KMS-11 (cell line): ENCODE data around the gene ATP10B.

Experiments used
- H2AFZ ChIP-seq: fragments of 200-600 bp; sonication (generic); 2 replicates; pipeline ENCODE4 v1.6.1; 2016; ENCODE audit warnings: antibody characterized with exemption, mixed run types, low read depth
- H3K27ac ChIP-seq: fragments of 200-600 bp; sonication (generic); 2 replicates; pipeline ENCODE4 v1.6.1; 2016; ENCODE audit warnings: mild to moderate bottlenecking, mixed run types
- H3K27me3 ChIP-seq: fragments of 200-600 bp; sonication (generic); 2 replicates; pipeline ENCODE4 v1.6.1; 2017; ENCODE audit warnings: mild to moderate bottlenecking, low read depth, mixed run types, moderate library complexity; ENCODE audit not compliant: insufficient read depth
- H3K36me3 ChIP-seq: fragments of 200-600 bp; sonication (generic); 2 replicates; pipeline ENCODE4 v1.6.1; 2017; ENCODE audit warnings: mild to moderate bottlenecking, mixed run types; ENCODE audit not compliant: insufficient read depth
- H3K4me1 ChIP-seq: fragments of 200-600 bp; sonication (generic); 2 replicates; pipeline ENCODE4 v1.6.1; 2016; ENCODE audit warnings: mild to moderate bottlenecking, low read depth, mixed run types; ENCODE audit not compliant: poor library complexity, severe bottlenecking
- H3K4me2 ChIP-seq: fragments of 200-600 bp; sonication (generic); 2 replicates; pipeline ENCODE4 v1.7.0; 2016; ENCODE audit warnings: mild to moderate bottlenecking, mixed run types
- H3K4me3 ChIP-seq: fragments of 200-600 bp; sonication (generic); IDR thresholded peaks from 2 replicates; pipeline ENCODE4 v1.6.1; 2017; ENCODE audit warnings: low read depth, low read length, mixed read lengths; ENCODE audit not compliant: insufficient read depth
- H3K79me2 ChIP-seq: fragments of 200-600 bp; sonication (generic); 2 replicates; pipeline ENCODE4 v1.6.1; 2016; ENCODE audit warnings: low read depth, mixed run types; ENCODE audit not compliant: insufficient read depth
- H3K9ac ChIP-seq: fragments of 200-600 bp; sonication (generic); 2 replicates; pipeline ENCODE4 v1.6.1; 2016; ENCODE audit warnings: mild to moderate bottlenecking, mixed run types
- H4K20me1 ChIP-seq: fragments of 200-600 bp; sonication (generic); 2 replicates; pipeline ENCODE4 v1.6.1; 2016; ENCODE audit warnings: mild to moderate bottlenecking, mixed run types; ENCODE audit not compliant: insufficient read depth
- TF ChIP-seq, protein P1 (sequence below): fragments of 200-600 bp; sonication (generic); conservative IDR thresholded peaks from 2 replicates; pipeline ENCODE4 v1.6.1; 2017; ENCODE audit warnings: low read depth, mild to moderate bottlenecking, antibody characterized with exemption, low read length, moderate library complexity, mixed read lengths

The ATP10B gene

DNA sequence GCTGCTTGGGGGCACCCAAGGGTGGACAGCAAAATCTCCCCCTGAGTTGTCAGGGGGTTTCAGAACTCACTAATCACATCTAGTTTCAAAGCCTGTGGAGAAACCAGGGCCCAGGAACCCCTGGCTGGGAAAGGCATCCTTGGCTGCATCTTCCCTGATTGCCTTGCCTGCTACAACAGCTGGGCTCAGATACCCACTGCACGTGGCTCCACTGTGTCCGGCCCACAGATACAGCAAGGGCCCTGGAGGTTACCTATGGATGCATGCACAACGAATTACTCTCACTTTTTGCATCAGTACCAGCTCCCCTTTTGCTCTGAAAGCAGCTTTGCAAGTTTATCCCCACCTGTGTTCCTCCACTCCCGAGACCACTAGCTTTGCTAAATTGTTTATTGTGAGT lies 55.0 kb downstream of the ATP10B start:
- Histone ChIP-seq H3K4me3 (no peak overlapping the region), H3K27me3 (no peaks in the 10 kb centered on the region), H3K79me2 (no peaks in the 10 kb centered on the region), H4K20me1 (no peaks in the 10 kb centered on the region), H3K4me1 (no peaks in the 10 kb centered on the region), H2AFZ (no peak overlapping the region), H3K9ac (no peak overlapping the region), H3K36me3 (no peaks in the 10 kb centered on the region), H3K4me2 (no peak overlapping the region), H3K27ac (no peak overlapping the region)
- TF ChIP-seq, protein P1, sequence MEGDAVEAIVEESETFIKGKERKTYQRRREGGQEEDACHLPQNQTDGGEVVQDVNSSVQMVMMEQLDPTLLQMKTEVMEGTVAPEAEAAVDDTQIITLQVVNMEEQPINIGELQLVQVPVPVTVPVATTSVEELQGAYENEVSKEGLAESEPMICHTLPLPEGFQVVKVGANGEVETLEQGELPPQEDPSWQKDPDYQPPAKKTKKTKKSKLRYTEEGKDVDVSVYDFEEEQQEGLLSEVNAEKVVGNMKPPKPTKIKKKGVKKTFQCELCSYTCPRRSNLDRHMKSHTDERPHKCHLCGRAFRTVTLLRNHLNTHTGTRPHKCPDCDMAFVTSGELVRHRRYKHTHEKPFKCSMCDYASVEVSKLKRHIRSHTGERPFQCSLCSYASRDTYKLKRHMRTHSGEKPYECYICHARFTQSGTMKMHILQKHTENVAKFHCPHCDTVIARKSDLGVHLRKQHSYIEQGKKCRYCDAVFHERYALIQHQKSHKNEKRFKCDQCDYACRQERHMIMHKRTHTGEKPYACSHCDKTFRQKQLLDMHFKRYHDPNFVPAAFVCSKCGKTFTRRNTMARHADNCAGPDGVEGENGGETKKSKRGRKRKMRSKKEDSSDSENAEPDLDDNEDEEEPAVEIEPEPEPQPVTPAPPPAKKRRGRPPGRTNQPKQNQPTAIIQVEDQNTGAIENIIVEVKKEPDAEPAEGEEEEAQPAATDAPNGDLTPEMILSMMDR: no peak

GRCh38 chr5:160793530-160793899 lies 58.5 kb downstream of the ATP10B start:
- Histone ChIP-seq H2AFZ (no peak overlapping the region), H3K79me2 (no peaks in the 10 kb centered on the region), H3K4me2 (no peak overlapping the region), H3K27ac (no peak overlapping the region), H3K4me3 (no peak overlapping the region), H4K20me1 (no peaks in the 10 kb centered on the region), H3K27me3 (no peaks in the 10 kb centered on the region), H3K9ac (no peak overlapping the region), H3K4me1 (no peaks in the 10 kb centered on the region), H3K36me3 (no peaks in the 10 kb centered on the region)
- TF ChIP-seq, protein P1: no peak

DNA sequence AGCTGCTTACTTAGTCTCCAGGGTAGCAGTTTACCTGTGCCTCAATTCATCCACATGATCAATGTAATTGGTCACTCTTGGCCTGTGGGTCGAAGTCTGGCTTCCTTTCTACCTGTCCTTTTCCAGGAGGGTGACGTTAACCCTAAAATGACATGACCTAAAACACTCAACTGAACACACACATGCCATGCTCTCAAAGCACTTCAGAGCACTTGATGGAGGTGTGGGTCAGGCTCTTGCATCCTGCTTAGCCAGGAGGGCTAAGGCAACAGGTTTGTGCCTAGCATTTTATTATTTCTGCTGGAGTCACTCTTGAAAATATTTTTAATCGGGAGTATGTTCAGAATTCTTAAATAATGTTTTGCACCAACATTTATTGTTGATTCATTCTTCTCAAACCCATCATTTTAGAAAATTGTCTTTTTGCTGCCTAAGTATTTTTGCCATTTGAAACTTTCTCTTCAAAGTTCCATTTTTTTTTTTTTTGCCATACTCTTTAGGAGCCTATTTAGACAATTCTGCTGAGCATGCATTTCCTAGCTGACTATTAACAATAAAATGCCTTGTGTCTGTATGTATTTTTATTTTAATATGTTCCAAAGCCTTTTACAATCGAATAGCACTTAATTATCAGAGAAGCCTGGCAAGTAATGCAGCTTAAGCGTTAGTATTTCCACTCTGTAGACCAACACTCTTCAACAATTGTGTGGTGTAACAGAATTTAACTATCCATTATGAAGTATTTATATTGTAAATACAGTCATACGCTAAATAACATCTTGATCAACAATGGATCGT lies 59.1 kb downstream of the ATP10B start:
- Histone ChIP-seq H3K36me3 (no peaks in the 10 kb centered on the region), H3K4me2 (no peak overlapping the region), H2AFZ (no peak overlapping the region), H3K4me3 (no peak overlapping the region), H4K20me1 (no peaks in the 10 kb centered on the region), H3K9ac (no peak overlapping the region), H3K79me2 (no peaks in the 10 kb centered on the region), H3K27me3 (no peaks in the 10 kb centered on the region), H3K4me1 (no peaks in the 10 kb centered on the region), H3K27ac (no peak overlapping the region)
- TF ChIP-seq, protein P1: no peak

DNA sequence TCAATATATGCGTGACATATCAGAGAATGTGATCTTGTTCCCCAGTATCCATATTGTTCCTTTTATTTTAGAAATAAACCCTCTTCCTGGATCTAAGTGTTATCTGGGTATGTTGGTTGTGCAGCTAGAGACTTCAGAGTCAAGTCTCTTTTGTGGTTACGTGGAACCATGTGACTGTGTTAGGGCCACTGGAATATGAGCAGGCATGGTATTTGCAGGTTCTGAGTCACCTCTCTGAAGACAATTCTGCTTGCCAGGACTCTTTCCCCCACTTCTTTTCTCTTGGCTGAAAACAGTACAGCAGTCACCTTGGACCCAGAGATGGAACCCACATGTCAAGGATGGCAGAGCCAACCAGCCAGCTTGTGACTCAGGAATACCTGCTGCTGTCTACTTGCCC lies 59.7 kb downstream of the ATP10B start:
- no peaks in the 10 kb centered on the region for H3K36me3 ChIP-seq
- no peak overlapping the region for H3K4me3 ChIP-seq
- H4K20me1 ChIP-seq: no peaks in the 10 kb centered on the region
- no peak overlapping the region for H2AFZ ChIP-seq
- no peaks in the 10 kb centered on the region for H3K79me2 ChIP-seq
- no peak overlapping the region for H3K27ac ChIP-seq
- H3K4me2 ChIP-seq: no peak overlapping the region
- no peak overlapping the region for H3K9ac ChIP-seq
- H3K27me3 ChIP-seq: no peaks in the 10 kb centered on the region
- TF ChIP-seq, protein P1: no peak
- H3K4me1 ChIP-seq: peaks cover 2% of the 10 kb centered on the region
